Measurements from ENCODE around the gene AHNAK. TPM values are rescaled to one million over a fixed set of nuclear protein-coding genes. Genes with fewer than 3 reads are reported as not detected.
"Not testable (repeated sequence)": the region's sequence is repeated elsewhere in the genome, so short reads cannot be mapped to it uniquely, and the experiment has no call there.

Gene AHNAK
- total RNA-seq, 2 experiments from 2014 or later = 9.2 to 9.4 TPM

DNA sequence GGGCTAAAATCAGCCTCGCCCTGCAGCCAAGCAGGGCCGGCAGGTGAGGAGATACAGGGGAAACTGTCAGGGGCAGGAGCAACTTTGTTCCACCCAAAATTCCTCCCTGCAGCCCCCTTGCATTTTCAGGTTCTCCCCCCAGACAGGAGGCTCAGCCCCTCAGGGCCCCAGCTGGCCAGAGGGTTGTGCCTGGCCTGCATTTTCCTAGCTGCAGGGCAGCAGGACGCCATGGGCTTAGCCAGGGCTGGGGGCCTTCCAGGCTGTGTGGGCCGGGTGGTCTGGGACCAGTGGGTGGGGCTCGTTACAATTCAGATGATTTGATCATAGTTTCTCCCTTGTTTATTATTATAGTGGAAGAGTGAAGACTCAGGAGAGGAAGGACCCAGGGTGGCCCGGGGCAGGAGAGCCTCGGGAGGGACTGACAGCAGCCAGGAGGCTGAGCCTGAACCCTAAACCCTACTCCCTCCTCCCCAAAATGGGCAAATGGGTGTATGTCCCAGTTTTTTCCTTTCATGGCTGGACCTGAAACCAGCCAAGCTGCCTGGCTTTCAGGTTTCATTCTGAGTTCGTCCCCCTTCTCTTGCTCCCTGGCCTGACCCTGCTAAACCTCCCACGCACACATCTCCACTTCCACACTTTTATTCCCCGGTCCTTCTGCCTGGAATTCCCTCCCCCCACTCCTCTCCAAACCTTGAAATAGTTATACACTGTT, 40.0 kb downstream of the AHNAK start:
- H3K27ac Mint-ChIP-seq = no peak overlapping the region
- H3K9me3 Mint-ChIP-seq = no peaks in the 10 kb centered on the region
- H3K4me1 Mint-ChIP-seq (ENCODE audit: low read depth) = no peaks in the 10 kb centered on the region
- peaks cover 11% of the 10 kb centered on the region for H3K27me3 Mint-ChIP-seq (ENCODE audit: low read depth)
- H3K36me3 Mint-ChIP-seq (ENCODE audit: low read depth) = no peaks in the 10 kb centered on the region
- no peak for DNase-seq
- H3K4me3 Mint-ChIP-seq = no peak overlapping the region
- CTCF ChIA-PET = interaction anchor here (0.6 to 1.0 kb wide), 2 partner anchors 34 to 36 kb away, joined by 3 to 7 read pairs; no protein-coding TSS in a partner anchor
- intact Hi-C loops (cut with micrococcal nuclease) = no loop called here

DNA sequence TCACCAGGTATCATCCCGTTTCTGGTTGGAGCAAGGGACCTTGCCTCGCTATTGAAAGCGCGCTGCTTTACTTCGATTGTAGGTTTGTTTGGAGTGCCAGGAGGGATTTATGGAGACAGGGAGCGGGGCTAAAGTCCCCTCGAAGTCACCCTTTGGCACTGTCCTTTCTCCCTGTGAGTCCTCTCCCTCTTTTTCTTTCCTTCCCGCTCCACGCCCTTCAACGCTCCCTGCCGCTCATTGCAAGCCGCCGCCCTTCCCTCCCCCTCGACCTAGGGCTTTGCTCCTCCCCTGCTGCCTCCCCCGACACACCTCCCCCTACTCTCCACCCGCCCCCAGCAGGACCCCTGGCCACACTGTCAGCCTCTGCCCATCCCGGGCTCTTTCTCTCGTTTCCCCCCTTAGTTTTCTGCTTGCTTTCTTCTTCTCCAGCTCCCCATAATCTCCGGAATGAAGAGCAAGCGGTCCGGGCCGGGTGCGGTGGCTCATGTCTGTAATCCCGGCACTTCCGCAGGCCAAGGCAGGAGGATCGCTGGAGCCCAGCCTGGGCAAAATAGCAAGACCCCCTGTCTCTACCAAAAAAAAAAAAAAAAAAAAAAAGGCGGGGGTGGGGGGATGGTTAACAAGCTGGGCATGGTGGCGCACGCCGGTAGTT, 41.0 kb downstream of the AHNAK start:
- no peak for DNase-seq
- Mint-ChIP-seq H3K27ac (no peak overlapping the region), H3K4me1 (ENCODE audit: low read depth) (no peaks in the 10 kb centered on the region), H3K27me3 (ENCODE audit: low read depth) (peaks cover 15% of the 10 kb centered on the region), H3K4me3 (no peak overlapping the region), H3K9me3 (no peaks in the 10 kb centered on the region), H3K36me3 (ENCODE audit: low read depth) (no peaks in the 10 kb centered on the region)
- CTCF ChIA-PET = interaction anchor here (1.0 kb wide), 1 partner anchor 37 kb away, joined by 7 read pairs; no protein-coding TSS in a partner anchor
- intact Hi-C loops (cut with micrococcal nuclease) = no loop called here

DNA sequence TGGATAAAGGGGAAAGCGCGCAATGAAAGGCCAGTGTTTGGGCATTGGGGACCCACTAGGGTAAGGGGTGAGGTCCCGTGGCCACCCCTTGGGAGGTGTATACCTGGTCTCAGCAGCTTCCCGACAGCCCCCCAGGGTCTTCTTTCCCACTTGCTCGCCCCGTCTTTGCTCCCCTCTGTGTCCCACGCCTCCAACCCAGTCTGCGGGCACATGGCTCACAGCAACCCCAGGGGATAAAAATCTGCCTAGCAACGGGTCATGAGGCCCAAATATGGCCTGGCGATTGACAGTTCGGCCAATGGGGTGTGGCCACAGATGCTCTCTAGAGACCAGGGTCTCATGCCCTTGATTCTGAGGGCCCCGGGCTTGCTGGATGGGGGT, 41.6 kb downstream of the AHNAK start:
- DNase-seq = no peak
- H3K27me3 Mint-ChIP-seq (ENCODE audit: low read depth) = peaks cover 15% of the 10 kb centered on the region
- no peaks in the 10 kb centered on the region for H3K36me3 Mint-ChIP-seq (ENCODE audit: low read depth)
- H3K4me1 Mint-ChIP-seq (ENCODE audit: low read depth) = no peaks in the 10 kb centered on the region
- H3K27ac Mint-ChIP-seq = no peak overlapping the region
- no peak overlapping the region for H3K4me3 Mint-ChIP-seq
- no peaks in the 10 kb centered on the region for H3K9me3 Mint-ChIP-seq
- CTCF ChIA-PET = no interaction called here
- intact Hi-C loops (cut with micrococcal nuclease) = no loop called here

DNA sequence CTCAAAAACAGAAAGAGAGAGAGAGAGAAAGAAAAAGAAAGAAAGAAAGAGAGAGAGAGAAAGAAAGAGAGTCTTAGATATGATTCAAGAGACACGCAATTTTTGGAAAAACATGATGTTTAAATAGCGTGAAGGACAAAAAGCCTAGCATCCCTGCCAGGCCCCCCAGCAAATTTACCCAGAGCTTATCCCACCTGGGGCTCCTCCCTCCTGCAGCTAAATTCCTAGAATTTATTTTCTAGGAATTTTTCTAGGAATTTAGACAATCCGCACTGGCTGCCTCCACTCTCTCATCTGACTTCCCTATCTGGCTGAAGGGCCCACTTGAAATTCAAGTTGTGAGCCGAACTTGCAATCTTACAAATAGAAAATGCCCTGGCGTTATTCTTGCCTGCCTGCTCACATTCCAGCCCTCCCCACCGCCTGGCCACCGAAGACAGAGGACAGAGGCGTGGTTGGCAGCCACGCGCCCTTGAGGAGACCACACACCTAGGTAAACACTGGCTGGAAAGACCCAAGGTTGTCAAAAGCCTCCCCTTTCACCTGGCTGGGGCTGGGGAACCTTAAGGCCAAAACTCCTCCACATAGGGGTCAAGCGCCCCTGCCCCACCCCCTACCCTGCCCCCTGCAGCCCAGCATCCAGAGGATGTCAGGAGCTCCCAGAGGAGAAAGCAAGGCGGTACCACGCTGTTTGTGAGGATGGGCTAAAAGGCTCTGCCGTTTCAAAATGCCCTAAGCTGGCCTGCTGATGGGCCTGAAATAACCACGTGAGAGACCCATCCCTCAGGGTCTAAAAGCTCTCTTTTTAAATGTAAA, 42.2 kb downstream of the AHNAK start:
- H3K36me3 Mint-ChIP-seq (ENCODE audit: low read depth) = no peaks in the 10 kb centered on the region
- intact Hi-C loops (cut with micrococcal nuclease) = no loop called here
- DNase-seq = no peak
- H3K9me3 Mint-ChIP-seq = no peaks in the 10 kb centered on the region
- H3K27me3 Mint-ChIP-seq (ENCODE audit: low read depth) = peaks cover 15% of the 10 kb centered on the region
- no peak overlapping the region for H3K27ac Mint-ChIP-seq
- CTCF ChIA-PET = no interaction called here
- H3K4me1 Mint-ChIP-seq (ENCODE audit: low read depth) = no peaks in the 10 kb centered on the region
- H3K4me3 Mint-ChIP-seq = no peak overlapping the region

DNA sequence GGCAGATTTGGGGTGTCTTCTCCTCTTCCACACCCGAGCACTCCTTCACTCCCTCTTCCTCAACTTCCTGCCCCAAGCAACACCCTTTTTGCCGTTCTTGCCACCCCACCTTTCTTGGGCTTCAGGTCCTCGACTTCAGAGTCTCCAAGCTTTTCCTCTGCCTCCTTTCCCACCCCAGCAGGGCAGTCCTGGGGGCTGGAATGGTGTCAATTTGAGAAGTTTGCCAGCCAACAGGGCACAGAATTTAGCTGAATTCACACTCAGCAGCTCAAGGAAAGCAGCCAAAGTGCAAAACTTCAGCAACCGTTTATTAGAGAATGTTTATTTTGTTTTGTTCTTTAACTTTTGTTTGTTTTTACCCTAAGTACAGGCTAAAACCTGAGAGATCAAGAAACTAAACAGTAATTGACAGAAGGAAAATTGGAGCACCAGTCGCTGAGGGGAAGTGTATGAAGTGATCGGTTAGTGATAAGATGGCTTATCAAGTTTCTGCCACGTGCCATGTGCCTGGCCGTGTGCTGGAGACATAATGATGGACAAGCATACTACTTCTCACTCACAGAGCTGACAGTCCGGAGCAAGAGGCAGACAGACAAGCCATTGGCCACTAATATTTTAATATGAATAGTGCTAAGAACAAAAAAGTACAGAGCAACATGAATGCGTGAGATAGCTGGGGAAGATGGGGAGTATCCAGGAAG, 44.4 kb downstream of the AHNAK start:
- Mint-ChIP-seq H3K4me1 (ENCODE audit: low read depth) (no peaks in the 10 kb centered on the region), H3K27ac (no peak overlapping the region), H3K27me3 (ENCODE audit: low read depth) (peaks cover 15% of the 10 kb centered on the region), H3K4me3 (no peak overlapping the region), H3K9me3 (no peaks in the 10 kb centered on the region), H3K36me3 (ENCODE audit: low read depth) (no peaks in the 10 kb centered on the region)
- no peak for DNase-seq
- intact Hi-C loops (cut with micrococcal nuclease) = no loop called here
- CTCF ChIA-PET = no interaction called here

DNA sequence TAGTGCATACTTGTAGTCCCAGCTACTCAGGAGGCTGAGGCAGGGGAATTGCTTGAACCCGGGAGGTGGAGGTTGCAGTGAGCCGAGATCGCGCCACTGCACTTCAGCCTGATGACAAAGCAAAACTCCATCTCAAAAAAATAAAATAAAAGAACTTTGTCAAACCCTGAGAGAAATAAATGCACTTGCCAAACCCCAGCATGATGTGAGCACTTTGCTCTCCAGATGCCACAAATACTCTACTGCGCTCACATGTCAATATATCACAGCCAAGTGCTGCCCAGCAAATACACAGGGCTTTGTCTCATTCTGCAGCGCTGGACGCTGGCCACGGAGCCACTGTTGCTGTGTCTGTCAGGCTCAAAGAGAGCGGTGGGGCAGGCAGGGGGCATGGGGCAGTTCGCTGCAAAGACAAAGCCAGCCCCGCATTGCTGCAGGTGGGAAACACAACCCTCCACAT, 45.1 kb downstream of the AHNAK start:
- Mint-ChIP-seq H3K9me3 (no peaks in the 10 kb centered on the region), H3K4me1 (ENCODE audit: low read depth) (no peaks in the 10 kb centered on the region), H3K36me3 (ENCODE audit: low read depth) (no peaks in the 10 kb centered on the region), H3K4me3 (no peak overlapping the region), H3K27me3 (ENCODE audit: low read depth) (peaks cover 15% of the 10 kb centered on the region), H3K27ac (no peak overlapping the region)
- intact Hi-C loops (cut with micrococcal nuclease) = no loop called here
- CTCF ChIA-PET = no interaction called here
- DNase-seq = no peak

DNA sequence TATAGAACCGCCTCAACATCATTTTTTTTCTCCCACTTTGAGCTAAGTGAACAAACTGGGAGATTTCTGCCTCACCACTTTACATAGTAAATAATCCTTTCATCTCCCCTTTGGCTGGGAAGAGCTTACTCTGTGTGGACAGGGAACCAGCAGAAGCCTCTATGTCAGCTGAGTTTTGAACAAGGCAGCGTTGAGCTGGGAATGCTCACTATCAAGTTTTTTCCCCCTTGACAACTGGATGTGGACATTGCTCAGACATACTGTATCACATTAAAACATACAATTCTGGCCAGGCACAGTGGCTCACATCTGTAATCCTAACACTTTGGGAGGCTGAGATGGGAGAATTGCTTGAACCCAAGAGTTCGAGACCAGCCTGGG, 46.0 kb downstream of the AHNAK start:
- no peak for DNase-seq
- Mint-ChIP-seq H3K9me3 (no peaks in the 10 kb centered on the region), H3K36me3 (ENCODE audit: low read depth) (no peaks in the 10 kb centered on the region), H3K27ac (no peak overlapping the region), H3K27me3 (ENCODE audit: low read depth) (peaks cover 15% of the 10 kb centered on the region), H3K4me3 (no peak overlapping the region), H3K4me1 (ENCODE audit: low read depth) (no peaks in the 10 kb centered on the region)
- CTCF ChIA-PET = interaction anchor here (0.5 to 3.8 kb wide), 2 partner anchors 14 to 42 kb away, joined by 3 to 15 read pairs; no protein-coding TSS in a partner anchor
- intact Hi-C loops (cut with micrococcal nuclease) = no loop called here

DNA sequence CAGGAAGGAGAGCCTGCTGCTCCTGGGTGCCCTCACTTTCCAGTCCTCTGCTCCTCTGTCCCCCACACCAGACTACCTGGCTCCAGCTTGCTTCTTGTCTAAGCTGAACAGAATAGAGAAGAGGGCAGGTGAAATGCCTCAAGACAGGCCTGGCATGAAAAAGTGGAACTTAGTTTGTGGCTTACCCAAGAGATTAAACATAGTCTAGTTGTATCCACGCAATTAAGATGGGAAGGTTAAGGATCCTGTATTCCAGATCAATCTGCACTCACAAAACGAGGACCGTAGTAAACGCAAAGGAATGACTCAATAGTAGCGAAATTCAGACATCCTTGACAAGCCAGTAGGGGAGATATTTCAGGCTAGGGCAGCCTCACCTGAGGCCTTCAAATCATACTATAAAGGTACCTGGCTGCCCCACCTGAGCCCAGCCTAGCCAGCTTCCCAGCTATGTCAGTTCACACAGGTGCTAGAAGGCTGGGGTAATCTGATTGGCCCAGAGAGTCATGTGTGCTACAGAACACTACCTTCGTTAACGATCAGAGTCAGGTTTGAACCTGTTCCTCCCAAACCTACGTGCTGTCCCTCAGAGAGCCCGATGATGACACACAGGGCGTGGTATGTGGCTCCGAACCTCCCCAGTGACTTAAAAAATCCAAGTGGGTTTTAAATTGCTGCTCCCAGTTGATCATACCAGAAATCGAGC, 46.5 kb downstream of the AHNAK start:
- H3K9me3 Mint-ChIP-seq = no peaks in the 10 kb centered on the region
- H3K4me1 Mint-ChIP-seq (ENCODE audit: low read depth) = no peaks in the 10 kb centered on the region
- H3K36me3 Mint-ChIP-seq (ENCODE audit: low read depth) = no peaks in the 10 kb centered on the region
- intact Hi-C loops (cut with micrococcal nuclease) = no loop called here
- no peak overlapping the region for H3K27ac Mint-ChIP-seq
- H3K27me3 Mint-ChIP-seq (ENCODE audit: low read depth) = peaks cover 15% of the 10 kb centered on the region
- no peak for DNase-seq
- CTCF ChIA-PET = interaction anchor here (0.5 to 3.8 kb wide), 4 partner anchors 14 to 105 kb away, joined by 3 to 15 read pairs (median 4); no protein-coding TSS in a partner anchor
- no peak overlapping the region for H3K4me3 Mint-ChIP-seq

DNA sequence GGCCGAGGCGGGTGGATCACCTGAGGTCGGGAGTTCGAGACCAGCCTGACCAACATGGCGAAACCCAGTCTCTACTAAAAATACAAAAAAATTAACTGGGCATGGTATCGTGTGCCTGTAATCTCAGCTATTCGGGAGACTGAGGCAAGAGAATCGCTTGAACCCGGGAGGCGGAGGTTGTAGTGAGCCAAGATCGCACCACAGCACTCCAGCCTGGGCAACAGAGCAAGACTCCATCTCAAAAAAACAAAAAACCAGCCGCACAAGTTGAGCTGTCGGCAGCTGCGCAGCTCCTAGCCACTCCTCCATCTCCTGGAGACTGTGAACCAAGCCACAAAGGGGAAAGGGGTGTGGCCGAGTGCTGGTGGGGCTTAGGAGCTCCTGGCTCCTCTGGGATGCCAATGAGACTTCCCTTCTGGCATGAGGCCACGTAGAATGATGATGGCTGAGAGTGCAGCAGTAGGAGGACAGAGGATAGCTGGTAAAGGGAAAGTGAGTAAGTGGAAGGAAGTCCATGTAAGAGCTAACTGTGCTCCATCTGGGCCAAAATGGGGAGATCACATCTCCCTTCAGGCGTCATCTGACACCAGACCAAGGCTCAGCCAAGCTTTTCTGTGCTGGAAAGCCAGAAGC, 47.2 kb downstream of the AHNAK start:
- CTCF ChIA-PET = interaction anchor here (1.0 to 3.8 kb wide), 4 partner anchors 43 to 104 kb away, joined by 3 to 15 read pairs (median 4); no protein-coding TSS in a partner anchor
- H3K27ac Mint-ChIP-seq; H3K36me3 Mint-ChIP-seq (ENCODE audit: low read depth); H3K4me1 Mint-ChIP-seq (ENCODE audit: low read depth); H3K9me3 Mint-ChIP-seq; H3K4me3 Mint-ChIP-seq; DNase-seq; intact Hi-C loops (cut with micrococcal nuclease): not testable (repeated sequence)
- H3K27me3 Mint-ChIP-seq (ENCODE audit: low read depth) = peaks cover 15% of the 10 kb centered on the region

DNA sequence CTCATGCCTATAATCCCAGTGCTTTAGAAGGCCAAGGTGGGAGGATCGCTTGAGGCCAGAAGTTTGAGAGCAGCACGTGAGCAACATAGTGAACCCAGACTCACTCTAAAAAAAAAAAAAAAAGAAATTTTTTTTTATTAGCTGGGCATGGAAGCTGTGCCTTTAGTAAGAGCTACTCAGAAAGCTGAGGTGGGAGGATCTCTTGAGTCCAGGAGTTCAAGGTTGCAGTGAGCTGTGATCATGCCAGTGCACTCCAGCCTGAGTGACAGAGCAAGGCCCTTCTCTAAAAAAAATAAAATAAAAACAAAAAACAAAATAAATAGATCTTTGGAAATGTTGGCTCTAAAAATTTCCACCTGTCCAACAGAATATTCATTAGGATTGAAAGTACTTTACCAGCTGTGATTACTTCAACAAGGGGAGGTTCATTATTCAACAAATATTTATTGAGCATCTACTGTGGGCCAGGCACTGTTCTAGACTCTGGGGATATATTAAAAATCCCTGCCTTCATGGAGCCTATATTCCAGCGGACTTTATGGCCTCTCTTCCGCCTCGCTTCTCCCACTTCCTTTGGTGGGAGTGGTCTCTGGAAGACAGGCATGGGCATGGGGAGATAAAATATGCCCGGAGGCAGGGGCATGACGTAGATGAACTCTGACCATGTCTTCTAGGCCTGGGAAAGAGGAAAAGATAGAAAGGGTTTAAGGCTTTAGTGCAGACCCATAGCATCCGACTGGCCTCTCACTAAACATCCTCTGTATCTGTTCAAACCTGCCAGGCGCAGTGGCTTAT, 47.9 kb downstream of the AHNAK start:
- intact Hi-C loops (cut with micrococcal nuclease) = no loop called here

More for the DNA sequence above, 47.9 kb downstream of the AHNAK start:
- DNase-seq = no peak
- CTCF ChIA-PET = interaction anchor here (1.0 to 3.8 kb wide), 3 partner anchors 44 to 74 kb away, joined by 3 to 15 read pairs (median 4); no protein-coding TSS in a partner anchor
- no peak overlapping the region for H3K27ac Mint-ChIP-seq
- no peak overlapping the region for H3K4me3 Mint-ChIP-seq
- H3K36me3 Mint-ChIP-seq (ENCODE audit: low read depth) = no peaks in the 10 kb centered on the region
- H3K4me1 Mint-ChIP-seq (ENCODE audit: low read depth) = no peaks in the 10 kb centered on the region
- no peaks in the 10 kb centered on the region for H3K9me3 Mint-ChIP-seq
- peaks cover 13% of the 10 kb centered on the region for H3K27me3 Mint-ChIP-seq (ENCODE audit: low read depth)

Data from activated naive CD4-positive, alpha-beta T cell treated with anti-CD3 and anti-CD28 coated beads for 36 hours (primary cell).